Cardiac fibroblast (primary cell): Measurements from ENCODE around the gene DMAC2L.
"Not testable (repeated sequence)": the region's sequence is repeated elsewhere in the genome, so short reads cannot be mapped to it uniquely, and the experiment has no call there.

Source experiments
- DNase-seq, 2 donors: peaks; one replicate each; pipeline versions ENCODE4 v3.0.0 to v3.0.0-alpha.2; 2010; ENCODE audit warnings: low read depth in 2 of 2
- H3K4me3 ChIP-seq, 2 donors: replicated peaks in 1 of 2; 1 replicate in 1 of 2; 2 replicates in 1 of 2; pipeline ENCODE4 v1.5.1; 2011; ENCODE audit warnings: low read depth in 2 of 2, low read length in 2 of 2, mild to moderate bottlenecking in 2 of 2, moderate library complexity in 1 of 2
- TF ChIP-seq, protein P1 (sequence below): IDR thresholded peaks from one replicate; pipeline ENCODE4 v1.5.1; 2011; ENCODE audit warnings: low read depth, mild to moderate bottlenecking, low read length, inconsistent platforms

Gene DMAC2L

GRCh38 chr14:50350975-50351374 is 38.9 kb downstream of the DMAC2L start:
- TF ChIP-seq, protein P1, sequence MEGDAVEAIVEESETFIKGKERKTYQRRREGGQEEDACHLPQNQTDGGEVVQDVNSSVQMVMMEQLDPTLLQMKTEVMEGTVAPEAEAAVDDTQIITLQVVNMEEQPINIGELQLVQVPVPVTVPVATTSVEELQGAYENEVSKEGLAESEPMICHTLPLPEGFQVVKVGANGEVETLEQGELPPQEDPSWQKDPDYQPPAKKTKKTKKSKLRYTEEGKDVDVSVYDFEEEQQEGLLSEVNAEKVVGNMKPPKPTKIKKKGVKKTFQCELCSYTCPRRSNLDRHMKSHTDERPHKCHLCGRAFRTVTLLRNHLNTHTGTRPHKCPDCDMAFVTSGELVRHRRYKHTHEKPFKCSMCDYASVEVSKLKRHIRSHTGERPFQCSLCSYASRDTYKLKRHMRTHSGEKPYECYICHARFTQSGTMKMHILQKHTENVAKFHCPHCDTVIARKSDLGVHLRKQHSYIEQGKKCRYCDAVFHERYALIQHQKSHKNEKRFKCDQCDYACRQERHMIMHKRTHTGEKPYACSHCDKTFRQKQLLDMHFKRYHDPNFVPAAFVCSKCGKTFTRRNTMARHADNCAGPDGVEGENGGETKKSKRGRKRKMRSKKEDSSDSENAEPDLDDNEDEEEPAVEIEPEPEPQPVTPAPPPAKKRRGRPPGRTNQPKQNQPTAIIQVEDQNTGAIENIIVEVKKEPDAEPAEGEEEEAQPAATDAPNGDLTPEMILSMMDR = no peak

GRCh38 chr14:50352584-50352983 is 40.5 kb downstream of the DMAC2L start:
- no peak overlapping the region for H3K4me3 ChIP-seq
- TF ChIP-seq, protein P1 = no peak
- DNase-seq = no peak

More at GRCh38 chr14:50350975-50351374, 38.9 kb downstream of the DMAC2L start:
- peak in 1 of 2 donors; percentile 36 for DNase-seq
- H3K4me3 ChIP-seq = no peak overlapping the region

DNA sequence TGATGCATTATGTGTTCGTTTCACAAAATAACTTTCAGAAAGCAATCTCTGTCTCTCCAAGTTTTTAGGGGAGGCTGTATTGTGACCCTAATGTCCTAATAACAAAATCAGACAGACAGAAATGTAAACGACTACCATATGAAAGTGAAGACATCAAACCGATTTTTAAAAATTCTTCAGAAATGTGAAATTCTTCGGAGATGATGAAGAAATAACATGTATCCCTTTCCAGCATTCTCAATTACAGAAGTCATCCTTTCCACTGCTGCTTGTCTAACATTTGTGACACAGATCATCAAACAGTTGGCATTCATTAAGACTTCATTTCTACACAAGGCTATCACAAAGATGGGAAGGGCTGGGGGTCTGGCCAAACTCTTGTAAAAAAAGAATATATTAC is 41.0 kb downstream of the DMAC2L start:
- TF ChIP-seq, protein P1 = no peak
- H3K4me3 ChIP-seq = no peak overlapping the region
- DNase-seq = no peak

GRCh38 chr14:50354527-50354926 is 42.4 kb downstream of the DMAC2L start:
- no peak overlapping the region for H3K4me3 ChIP-seq
- peak in 1 of 2 donors; percentile 23 for DNase-seq
- TF ChIP-seq, protein P1 = no peak

DNA sequence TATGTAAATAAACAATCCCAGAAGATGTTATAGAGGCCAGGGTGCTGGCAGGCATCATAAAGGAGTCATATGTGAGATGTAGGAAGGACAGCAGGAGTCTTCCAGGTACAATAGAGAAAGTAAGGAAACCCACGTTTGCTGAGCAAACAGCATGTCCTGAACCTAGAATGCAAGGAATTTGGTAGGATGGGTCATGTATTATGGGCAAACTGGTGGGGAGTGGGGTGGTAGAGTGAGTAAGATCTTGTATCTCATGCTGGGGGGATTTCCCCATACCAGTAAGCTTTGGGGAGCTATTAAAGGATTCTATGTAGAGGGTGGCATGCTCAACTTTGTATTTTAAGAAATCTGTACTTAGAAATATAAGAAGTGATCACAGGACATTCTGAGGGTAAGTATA is 43.6 kb downstream of the DMAC2L start:
- no peak for DNase-seq
- TF ChIP-seq, protein P1 = no peak
- no peak overlapping the region for H3K4me3 ChIP-seq

GRCh38 chr14:50356283-50356682 is 44.2 kb downstream of the DMAC2L start:
- DNase-seq, H3K4me3 ChIP-seq: not testable (repeated sequence)

DNA sequence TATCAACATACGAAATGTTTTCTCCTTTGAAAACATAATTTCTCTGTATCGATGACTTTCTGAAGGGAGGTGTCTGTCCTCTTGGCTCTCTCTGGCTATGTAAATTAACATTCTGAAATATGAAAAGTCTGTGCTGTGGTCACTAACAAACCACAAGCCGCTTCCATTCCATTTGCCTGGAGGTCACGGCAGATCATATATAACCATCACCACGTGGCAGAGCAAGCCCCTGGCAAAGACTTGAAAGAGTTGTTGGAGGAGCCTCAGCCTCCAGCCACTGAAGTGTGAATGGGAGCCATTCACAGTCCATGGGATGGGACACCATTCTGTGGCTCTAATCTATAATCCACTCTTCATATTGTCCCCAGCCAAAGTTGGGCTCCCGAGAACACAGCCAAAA is 45.0 kb downstream of the DMAC2L start:
- TF ChIP-seq, protein P1 = no peak
- no peak for DNase-seq
- no peak overlapping the region for H3K4me3 ChIP-seq
